Effector CD8-positive, alpha-beta T cell (primary cell): ENCODE measurements around the gene ASB1.

Source experiments
- DNase-seq: peaks from one replicate; lab custom pipeline; 2025; lab: John Stamatoyannopoulos, UW

ASB1 gene

GRCh38 chr2:238444242-238444641, 17.5 kb downstream of the ASB1 start:
- DNase-seq: no peak

GRCh38 chr2:238445409-238446190, 18.9 kb downstream of the ASB1 start:
- no peak for DNase-seq

GRCh38 chr2:238446371-238446770, 19.6 kb downstream of the ASB1 start:
- no peak for DNase-seq

- no peak for DNase-seq
Observed at GRCh38 chr2:238448031-238448955, 21.6 kb downstream of the ASB1 start.

- no peak for DNase-seq
Observed at GRCh38 chr2:238449241-238449640, 22.5 kb downstream of the ASB1 start.

DNA sequence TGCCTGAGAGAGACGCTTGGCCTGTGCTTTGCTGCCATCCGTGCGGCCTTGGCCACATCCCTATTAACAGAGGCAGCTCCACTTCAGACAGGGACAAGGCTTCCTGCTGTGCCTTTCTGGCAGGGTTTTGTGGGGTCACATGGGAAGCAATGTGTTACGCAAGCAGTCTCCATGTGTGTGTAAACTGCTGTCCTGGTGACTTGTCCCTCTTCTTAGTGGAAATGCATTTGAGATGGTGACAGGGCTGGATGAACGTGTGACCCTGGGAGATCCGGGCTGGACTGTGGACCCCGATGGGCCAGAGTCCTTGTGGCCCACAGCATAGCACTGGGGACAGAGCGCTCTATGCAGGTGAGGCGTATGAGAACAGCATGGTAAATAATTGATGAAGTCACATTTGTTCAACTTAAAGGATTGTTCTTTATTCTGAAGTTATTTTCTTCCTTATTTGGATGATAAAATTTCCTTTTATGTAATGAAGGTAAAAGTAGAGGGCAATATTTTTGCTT, 23.2 kb downstream of the ASB1 start:
- DNase-seq: no peak

- no peak for DNase-seq
Observed at GRCh38 chr2:238450440-238450861, 23.7 kb downstream of the ASB1 start.

DNA sequence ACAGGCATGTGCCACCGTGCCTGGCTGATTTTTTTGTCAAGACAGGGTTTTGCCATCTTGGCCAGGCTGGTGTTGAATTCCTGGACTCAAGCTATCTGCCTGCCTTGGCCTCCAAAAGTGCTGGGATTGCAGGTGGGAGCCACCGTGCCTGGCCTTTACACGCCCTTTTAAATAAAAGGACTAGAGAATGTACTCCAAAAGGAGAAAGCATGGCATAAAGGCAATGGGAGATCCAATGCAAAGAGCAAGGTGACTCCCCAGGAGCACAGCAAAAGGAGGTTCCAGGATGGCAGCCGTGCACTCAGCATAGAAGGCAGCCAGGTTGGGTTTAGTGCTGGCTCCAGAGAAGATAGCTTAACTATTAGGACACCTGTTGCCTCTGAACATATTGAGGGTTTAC, 27.1 kb downstream of the ASB1 start:
- DNase-seq: no peak

GRCh38 chr2:238456449-238456848, 29.7 kb downstream of the ASB1 start:
- no peak for DNase-seq

- DNase-seq: no peak
Observed at GRCh38 chr2:238456970-238457926, 30.5 kb downstream of the ASB1 start.

DNA sequence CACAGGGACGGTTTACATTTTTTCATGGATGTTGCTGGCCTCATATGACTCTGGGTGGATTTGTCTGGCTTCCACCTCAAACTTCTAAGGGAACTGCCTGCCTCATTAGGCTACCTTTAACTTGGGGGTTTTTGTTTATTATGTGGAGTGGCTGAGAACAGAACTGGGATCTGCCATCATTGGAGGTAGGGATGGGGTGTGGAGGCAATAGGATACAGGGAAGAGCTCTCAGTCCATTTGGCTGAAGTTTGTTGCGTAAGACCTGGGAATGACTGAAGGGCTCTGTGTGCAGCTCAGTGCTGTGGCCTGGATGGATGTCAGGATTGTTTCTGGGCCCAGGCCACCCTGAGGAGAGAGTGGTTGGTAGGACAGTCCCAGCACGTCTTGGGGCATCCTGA, 31.2 kb downstream of the ASB1 start:
- no peak for DNase-seq

DNA sequence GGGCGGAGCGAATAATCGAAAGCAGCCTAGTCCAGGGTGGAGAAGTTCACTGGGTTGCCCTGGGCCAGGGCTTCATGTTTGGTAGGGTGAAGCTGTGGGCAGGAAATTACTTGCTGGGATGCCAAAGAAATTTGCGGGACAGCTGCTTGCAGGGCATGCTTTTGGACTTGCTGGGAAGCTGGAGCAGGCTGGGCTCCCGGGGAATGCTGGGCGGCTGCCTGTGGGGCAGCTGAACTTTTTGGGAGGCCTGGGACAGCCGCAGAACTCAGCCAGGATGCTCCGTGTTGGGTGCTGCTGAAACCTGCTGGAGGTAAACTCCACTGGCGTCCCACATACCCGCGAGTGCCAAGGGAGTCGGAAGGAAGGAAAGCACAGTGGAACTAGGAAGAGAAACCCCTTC, 31.9 kb downstream of the ASB1 start:
- DNase-seq: no peak

DNA sequence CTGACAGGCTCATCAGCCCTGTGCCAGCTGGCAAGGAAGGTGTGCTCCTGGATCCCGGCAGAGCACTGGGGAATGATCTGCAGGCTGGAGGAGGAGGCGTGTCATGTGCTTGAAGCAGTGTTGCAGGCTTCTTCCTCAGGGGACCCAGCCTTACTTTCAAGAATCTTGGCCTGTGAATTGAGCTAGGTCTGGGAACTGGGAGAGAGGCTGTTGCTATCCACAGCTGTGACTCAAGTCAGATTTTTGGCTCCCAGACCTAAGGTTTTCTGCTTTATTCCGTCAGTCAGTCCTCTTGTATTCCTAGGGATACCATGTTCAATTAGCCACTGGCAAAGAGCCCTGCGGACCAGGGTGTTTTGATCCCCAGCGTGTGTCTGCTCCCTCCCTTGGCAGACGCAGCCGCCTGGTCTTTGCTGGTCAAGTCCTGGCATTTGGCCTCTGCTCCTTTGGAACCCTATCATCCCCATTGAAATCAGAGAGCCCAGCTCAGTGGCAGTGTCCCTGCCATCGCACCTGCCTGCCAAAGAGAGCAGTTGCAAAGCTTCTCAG, 32.4 kb downstream of the ASB1 start:
- DNase-seq: no peak

- no peak for DNase-seq
Observed at GRCh38 chr2:238461051-238461450, 34.3 kb downstream of the ASB1 start.

DNA sequence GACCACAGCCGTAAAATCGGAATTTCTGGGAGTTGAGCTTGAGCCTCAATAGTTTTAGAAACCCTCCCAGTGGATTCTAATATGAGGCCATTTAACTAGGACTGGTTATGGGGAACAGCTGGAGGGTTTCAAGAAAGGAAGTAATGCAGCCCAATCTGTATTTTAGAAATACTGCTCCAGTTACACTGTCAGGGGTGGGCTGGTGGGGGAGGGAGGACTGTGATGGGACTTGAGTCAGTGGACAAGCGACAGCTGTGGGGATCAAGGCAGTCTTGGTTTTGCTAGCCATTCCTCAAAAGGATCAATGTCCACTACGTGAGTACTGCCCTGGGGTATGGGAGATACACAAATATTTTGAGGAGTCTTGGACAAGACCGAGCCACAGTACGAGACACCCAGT, 34.8 kb downstream of the ASB1 start:
- no peak for DNase-seq

GRCh38 chr2:238461916-238462315, 35.2 kb downstream of the ASB1 start:
- no peak for DNase-seq

- no peak for DNase-seq
Observed at GRCh38 chr2:238462782-238463396, 36.2 kb downstream of the ASB1 start.

GRCh38 chr2:238464389-238464788, 37.7 kb downstream of the ASB1 start:
- DNase-seq: no peak

- no peak for DNase-seq
Observed at GRCh38 chr2:238465487-238466242, 38.9 kb downstream of the ASB1 start.

- DNase-seq: no peak
Observed at GRCh38 chr2:238466243-238466756, 39.6 kb downstream of the ASB1 start.
